ENCODE results near the gene PRPF40B.

The PRPF40B gene

DNA sequence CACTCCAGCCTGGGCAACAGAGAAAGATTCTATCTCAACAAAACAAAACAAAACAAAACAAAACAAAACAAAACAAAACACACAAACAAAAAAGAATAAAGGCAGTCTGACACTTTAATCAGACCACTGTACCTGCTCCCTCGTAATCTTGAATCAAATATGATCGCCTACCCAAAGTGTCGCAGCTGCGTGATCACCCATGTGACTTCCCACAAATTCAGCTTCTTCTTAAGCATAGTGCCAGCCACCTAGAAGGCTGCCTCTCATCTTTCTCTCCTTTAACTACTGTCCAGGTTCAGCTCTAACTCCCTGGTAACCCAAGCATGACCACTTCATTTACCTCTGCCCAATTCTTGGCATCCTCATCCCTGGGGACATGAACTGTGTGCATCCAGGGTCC is 46.4 kb downstream of the PRPF40B start:
- peaks cover 19% of the 10 kb centered on the region for H3K36me3 Mint-ChIP-seq (ENCODE audit: low read depth)
- H3K4me3 Mint-ChIP-seq: no peak overlapping the region
- H3K9me3 Mint-ChIP-seq: no peaks in the 10 kb centered on the region
- no peaks in the 10 kb centered on the region for H3K27me3 Mint-ChIP-seq
- DNase-seq: no peak
- peak overlapping the region; percentile 93 for H3K27ac Mint-ChIP-seq
- H3K4me1 Mint-ChIP-seq (ENCODE audit: low read depth): peaks cover 96% of the 10 kb centered on the region

DNA sequence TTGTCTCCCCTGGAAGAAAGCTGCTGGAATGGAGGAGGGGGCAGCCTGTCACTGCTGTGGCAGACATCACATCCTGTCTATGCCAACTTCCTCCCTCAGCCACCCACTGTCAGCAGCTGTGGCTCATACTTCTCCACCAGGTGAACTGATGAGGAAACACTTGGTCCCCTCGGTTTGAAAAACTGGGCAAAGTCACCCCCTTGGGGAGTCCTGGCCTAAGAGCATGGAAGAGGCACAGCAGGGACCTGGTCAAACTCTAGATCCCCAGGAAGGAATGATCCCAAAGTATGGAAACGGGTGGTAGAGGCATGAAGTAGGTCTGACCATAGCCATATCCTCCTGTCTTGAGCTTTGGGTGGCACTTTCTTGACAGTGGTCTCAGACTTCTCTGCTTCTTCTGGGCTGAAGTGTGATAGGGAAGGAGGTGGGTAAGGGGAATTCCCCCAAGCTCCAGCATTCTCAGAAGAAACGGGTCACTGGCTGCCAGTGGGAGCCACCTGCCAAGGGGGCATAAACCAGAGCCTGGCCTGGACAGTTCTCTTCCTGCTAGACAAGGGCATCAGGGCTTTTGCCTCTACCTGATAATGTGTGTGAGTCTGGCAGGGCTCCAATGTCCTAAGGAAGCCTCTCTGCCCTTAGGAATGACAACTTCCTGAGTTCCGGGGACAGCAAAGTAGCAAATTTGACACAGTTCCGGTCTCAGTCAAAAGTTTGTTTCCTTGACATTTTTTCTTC is 47.8 kb downstream of the PRPF40B start:
- H3K27ac Mint-ChIP-seq: peak overlapping the region; percentile 93
- H3K36me3 Mint-ChIP-seq (ENCODE audit: low read depth): peaks cover 5% of the 10 kb centered on the region
- H3K27me3 Mint-ChIP-seq: no peaks in the 10 kb centered on the region
- H3K4me3 Mint-ChIP-seq: peak overlapping the region; percentile 62
- H3K4me1 Mint-ChIP-seq (ENCODE audit: low read depth): peaks cover 97% of the 10 kb centered on the region
- H3K9me3 Mint-ChIP-seq: no peaks in the 10 kb centered on the region
- DNase-seq: peak; percentile 69

DNA sequence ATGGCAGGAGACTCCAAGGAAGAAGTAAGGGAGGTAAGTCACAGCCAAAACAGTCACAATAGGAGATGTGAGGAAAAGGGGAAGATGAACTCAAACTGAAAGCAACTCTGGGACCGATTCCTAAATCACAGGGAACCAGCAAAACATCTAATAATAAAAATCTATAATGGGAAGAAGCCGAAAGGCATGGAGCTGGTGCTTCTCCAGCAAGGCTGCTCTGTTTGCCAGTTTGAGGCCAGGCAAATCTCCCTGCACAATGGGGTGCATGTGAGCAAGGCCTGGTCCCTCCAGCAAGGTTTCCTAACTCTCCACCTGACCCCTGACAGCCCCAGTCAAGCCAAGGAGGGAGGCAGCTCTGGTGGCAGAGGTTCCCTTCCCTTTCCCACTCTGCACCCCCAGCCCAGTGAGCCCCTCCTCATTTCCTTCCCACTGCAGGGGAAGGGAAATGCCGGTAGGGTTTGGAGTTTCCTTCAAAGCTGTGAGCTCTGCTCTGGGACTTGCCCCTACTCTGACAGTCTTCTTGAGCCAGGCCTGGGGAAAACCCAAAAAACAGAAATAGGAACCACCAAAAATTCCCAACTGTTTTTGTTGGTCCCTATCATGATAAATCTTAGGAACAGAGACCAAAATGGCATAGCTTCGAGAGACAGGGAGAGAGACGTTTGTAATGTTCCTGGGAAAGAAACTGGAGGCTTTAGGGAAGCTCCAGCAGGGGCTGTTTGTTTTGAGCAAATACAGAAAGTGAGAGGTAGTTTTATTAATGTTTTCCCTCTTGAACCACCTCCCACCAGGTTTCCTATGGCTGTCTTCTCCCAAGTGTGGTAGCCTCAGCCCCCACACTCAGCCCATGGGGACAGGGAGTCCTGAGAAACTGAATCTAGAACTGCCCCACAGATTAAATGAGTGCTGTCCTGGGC is 49.2 kb downstream of the PRPF40B start:
- Mint-ChIP-seq H3K27me3 (no peaks in the 10 kb centered on the region), H3K27ac (peak overlapping the region; percentile 93), H3K4me3 (peak overlapping the region; percentile 26), H3K36me3 (ENCODE audit: low read depth) (peaks cover 1% of the 10 kb centered on the region), H3K9me3 (no peaks in the 10 kb centered on the region), H3K4me1 (ENCODE audit: low read depth) (peaks cover 97% of the 10 kb centered on the region)
- DNase-seq: no peak

DNA sequence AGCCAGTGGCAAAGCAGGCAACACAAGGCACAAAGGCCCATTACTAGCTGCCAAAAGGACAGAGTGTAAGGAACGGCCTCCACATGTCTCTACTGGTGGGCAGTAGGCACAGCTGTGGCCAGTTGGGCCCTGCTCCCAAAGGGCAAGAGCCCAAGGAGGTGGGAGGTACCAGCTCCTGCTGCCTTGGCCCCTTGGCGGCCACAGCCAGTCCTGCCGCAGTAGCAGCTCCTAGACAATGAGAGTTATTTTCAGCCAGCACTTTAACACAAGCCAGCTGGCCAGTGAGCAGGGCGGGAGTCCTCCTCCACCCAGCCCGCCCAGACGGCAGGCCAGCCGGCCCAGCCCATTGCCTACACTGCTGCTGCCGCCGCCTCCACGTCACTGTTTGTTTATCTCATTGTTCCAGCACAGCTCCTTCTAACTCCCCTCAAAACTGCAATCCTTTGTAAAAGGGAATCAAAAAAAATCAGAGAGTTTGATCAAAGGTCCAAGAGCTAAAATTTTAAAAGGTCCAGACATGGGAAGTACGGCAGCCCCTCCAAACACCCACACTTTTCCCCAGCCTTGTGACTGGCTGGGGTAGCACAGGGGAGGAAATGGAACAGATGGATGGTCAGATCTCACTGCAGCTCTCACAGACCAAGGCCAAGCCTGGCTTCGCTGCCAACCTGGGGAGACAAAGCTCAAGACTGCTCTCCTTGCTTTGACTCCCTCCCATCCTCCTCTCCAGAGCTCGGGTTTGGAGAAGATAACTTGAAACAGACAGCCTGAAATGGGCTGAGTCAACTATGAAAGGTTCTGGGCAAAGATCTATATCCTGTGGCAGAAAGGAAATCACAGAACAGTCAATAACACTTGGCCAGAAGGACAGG is 50.3 kb downstream of the PRPF40B start:
- peak overlapping the region; percentile 52 for H3K4me3 Mint-ChIP-seq
- peak overlapping the region; percentile 93 for H3K27ac Mint-ChIP-seq
- DNase-seq: no peak
- no peaks in the 10 kb centered on the region for H3K27me3 Mint-ChIP-seq
- peaks cover 86% of the 10 kb centered on the region for H3K4me1 Mint-ChIP-seq (ENCODE audit: low read depth)
- no peaks in the 10 kb centered on the region for H3K36me3 Mint-ChIP-seq (ENCODE audit: low read depth)
- H3K9me3 Mint-ChIP-seq: no peaks in the 10 kb centered on the region

DNA sequence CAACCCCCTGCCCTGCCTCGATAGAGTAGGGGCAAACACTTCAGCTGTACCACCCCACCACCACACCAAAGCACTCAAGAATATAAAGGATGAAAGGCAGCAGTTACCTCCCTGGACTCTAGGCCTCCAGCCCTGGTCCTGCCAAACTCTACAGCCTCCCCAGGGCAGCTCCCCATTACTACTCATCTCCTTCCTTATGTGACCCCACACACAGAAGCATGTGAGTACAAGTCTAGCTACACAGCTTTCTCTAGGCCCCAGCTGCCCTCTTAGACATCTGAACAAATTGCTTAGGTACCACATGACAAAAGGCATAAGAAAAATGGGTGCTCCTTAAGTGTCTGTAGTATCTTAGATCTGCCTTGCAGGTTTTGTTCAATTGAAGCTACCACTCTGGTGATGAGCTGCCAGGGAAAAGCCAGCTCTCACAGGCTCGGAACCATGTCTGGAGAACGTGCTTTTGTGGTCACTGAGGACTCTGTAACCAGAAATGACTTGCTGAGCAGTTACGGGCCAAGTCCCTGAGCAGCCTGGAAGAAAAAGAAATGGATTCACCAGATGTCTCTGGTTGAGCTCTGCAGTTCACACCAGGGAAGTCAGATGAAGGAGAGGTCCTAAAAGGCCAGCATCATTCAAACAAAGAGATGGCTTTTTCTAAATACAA is 51.1 kb downstream of the PRPF40B start:
- Mint-ChIP-seq H3K27ac (peak overlapping the region; percentile 93), H3K27me3 (no peaks in the 10 kb centered on the region), H3K4me3 (peak overlapping the region; percentile 52), H3K36me3 (ENCODE audit: low read depth) (no peaks in the 10 kb centered on the region), H3K9me3 (no peaks in the 10 kb centered on the region), H3K4me1 (ENCODE audit: low read depth) (peaks cover 81% of the 10 kb centered on the region)
- DNase-seq: no peak

DNA sequence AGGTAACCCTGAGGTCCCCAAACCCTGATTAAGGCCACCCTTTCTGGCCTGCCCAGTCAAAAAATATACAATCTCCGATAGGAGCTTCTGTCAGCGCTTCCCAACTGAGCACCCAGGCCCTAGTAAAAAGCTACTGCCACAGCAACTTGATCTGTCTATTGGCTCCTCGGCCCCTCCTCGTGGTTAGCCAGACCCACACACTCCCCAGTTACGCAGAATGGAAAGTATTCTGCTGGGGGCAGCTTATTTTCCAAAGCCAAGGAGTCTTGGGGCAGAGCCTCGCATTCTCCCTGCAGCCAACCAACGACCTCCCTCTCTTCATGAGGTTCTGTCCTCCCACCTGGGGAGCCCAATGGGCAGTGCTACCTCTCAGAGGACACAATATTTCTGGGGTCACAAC is 51.8 kb downstream of the PRPF40B start:
- Mint-ChIP-seq H3K4me3 (no peak overlapping the region), H3K27me3 (no peaks in the 10 kb centered on the region), H3K9me3 (no peaks in the 10 kb centered on the region), H3K27ac (peak overlapping the region; percentile 93), H3K36me3 (ENCODE audit: low read depth) (no peaks in the 10 kb centered on the region), H3K4me1 (ENCODE audit: low read depth) (peaks cover 74% of the 10 kb centered on the region)
- DNase-seq: no peak

DNA sequence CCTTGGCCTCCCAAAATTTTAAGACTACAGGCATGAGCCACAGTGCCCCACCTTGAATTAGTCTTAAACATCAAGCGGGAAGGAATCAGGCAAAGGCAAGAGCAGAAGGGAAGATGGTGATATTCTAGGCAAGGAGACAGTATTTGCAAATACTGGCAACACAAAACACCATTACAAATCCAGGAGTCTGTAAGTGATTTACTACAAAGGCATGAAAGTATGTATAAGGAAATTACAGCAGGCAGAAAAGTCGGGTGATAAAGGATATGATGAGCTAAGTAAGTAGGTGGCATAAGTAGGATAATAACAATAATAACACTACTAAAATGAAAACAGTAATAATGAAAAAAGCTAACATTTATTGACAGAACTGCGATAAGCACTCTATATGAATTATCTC is 55.4 kb downstream of the PRPF40B start:
- DNase-seq: no peak
- Mint-ChIP-seq H3K27ac (no peak overlapping the region), H3K9me3 (no peaks in the 10 kb centered on the region), H3K4me3 (no peak overlapping the region), H3K4me1 (ENCODE audit: low read depth) (peaks cover 56% of the 10 kb centered on the region), H3K27me3 (no peaks in the 10 kb centered on the region), H3K36me3 (ENCODE audit: low read depth) (no peaks in the 10 kb centered on the region)

DNA sequence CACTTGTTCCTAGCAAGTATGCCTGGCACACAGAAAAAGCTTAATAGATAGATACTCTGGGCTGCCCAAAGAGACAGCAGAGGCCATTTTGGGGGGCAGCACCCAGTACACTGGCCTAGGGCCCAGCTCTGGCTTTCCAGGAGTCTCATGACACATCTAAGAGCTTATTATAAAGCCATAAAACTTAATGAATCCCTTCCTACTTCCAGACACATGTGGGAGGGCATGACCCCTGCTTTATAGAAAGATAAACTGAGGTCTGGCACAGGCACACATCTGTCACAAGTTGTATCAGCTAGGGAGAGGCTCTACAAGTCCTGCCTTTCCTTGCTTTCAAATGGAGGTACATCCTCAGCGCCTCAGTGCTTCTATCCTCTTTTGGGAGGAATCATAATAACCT is 56.7 kb downstream of the PRPF40B start:
- Mint-ChIP-seq H3K36me3 (ENCODE audit: low read depth) (no peaks in the 10 kb centered on the region), H3K9me3 (no peaks in the 10 kb centered on the region), H3K4me1 (ENCODE audit: low read depth) (peaks cover 56% of the 10 kb centered on the region), H3K27ac (no peak overlapping the region), H3K27me3 (no peaks in the 10 kb centered on the region), H3K4me3 (no peak overlapping the region)
- DNase-seq: no peak

DNA sequence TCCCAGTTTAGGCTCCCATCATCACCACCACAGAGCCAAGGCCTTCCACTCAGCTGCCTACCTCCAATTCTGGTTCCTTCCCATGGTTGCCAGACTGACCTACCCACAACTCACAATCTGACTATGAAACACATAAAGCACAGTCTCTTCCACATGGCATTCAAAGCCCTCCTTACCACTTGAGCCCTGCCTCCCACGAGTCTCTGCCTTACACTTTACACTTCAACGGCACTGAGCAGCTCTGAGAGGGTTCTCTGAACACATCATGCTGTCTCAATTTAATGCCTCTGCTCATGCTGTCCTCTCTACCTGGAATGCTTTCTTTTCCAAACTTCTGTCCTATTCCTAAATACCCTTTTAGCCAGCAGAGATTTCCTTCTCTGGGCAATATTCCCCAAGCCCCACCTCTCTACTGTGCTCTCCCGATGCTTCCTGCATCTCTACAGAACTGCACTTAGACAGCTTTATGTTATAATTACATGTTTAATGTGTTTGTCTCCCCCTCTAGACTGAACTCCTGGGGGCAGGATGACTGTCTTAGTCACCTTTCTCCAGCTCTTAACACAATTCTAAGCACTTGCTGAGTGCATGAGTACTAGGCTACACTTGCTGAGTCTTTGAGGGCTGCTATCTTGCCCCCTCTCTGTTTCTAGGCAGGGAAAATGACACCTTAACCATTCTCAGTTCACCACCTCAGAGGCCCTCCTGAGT is 60.4 kb downstream of the PRPF40B start:
- H3K4me1 Mint-ChIP-seq (ENCODE audit: low read depth): peaks cover 48% of the 10 kb centered on the region
- peaks cover 1% of the 10 kb centered on the region for H3K36me3 Mint-ChIP-seq (ENCODE audit: low read depth)
- no peak for DNase-seq
- no peak overlapping the region for H3K4me3 Mint-ChIP-seq
- H3K27ac Mint-ChIP-seq: peak overlapping the region; percentile 26
- H3K27me3 Mint-ChIP-seq: no peaks in the 10 kb centered on the region
- no peaks in the 10 kb centered on the region for H3K9me3 Mint-ChIP-seq

DNA sequence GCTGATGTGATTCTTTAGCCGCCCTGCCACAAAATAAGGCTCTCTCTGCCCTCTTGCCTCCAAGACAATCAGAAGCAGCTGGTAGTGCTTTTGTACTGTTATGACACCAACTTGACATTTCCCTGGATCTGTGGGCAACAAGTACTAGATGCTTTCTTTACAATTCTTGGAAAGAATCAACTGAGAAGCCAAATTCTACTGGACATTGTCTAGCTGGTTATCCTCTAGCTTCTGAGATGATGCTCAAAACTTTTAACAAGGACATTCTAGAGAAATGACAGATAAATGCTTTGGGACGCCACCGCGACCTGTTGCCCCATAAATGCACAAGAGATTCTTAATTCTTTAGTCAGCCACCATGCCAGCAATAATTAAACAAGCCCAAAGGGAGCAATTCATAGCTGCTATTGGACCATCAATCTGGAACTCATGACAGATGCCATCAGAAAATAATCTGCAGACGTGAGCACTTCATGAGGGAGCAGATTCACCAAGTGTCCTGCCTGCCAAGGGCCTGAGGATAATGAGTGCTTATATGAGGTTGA is 61.0 kb downstream of the PRPF40B start:
- Mint-ChIP-seq H3K36me3 (ENCODE audit: low read depth) (peaks cover 1% of the 10 kb centered on the region), H3K27me3 (no peaks in the 10 kb centered on the region), H3K4me1 (ENCODE audit: low read depth) (peaks cover 50% of the 10 kb centered on the region), H3K9me3 (no peaks in the 10 kb centered on the region), H3K27ac (peak overlapping the region; percentile 2), H3K4me3 (no peak overlapping the region)
- DNase-seq: no peak

DNA sequence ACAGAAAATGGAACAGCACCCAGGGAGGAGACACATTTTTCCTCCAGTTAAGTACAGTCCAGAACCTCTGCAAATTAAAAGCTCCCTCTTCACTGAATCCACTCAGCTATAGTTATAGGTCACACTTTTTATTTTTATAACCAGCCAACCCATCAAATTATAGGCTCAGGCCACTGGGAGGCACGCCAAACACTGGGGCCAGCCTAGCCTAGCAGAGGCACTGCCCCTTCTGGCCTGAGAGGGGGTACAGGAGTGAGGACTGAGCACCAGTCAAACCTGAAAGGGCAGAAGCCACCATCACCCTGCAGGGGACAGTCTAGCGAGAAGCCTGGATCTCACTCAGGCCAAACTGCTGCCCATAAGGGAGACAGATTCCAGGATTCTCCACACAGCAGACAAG is 64.6 kb downstream of the PRPF40B start:
- Mint-ChIP-seq H3K4me1 (ENCODE audit: low read depth) (peaks cover 60% of the 10 kb centered on the region), H3K36me3 (ENCODE audit: low read depth) (peaks cover 2% of the 10 kb centered on the region), H3K27ac (no peak overlapping the region), H3K9me3 (no peaks in the 10 kb centered on the region), H3K4me3 (no peak overlapping the region), H3K27me3 (no peaks in the 10 kb centered on the region)
- DNase-seq: no peak

DNA sequence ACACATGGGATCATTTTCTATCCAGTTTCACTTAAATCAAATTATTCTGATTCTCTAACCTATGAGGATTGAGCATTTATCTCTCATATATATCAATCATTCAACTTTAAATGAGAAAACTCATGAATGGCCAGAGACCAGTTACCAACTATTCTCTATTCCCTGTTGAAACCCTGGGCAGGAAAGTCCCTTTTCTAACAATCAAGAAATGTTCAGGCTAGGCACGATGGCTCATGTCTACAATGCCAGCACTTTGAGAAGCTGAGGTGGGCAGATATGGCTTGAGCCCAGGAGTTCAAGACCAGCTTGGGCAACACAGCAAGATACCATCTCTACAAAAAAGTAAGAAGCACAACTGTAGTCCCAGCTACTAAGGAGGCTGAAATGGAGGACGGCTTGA is 65.9 kb downstream of the PRPF40B start:
- H3K4me1 Mint-ChIP-seq (ENCODE audit: low read depth): peaks cover 48% of the 10 kb centered on the region
- H3K27ac Mint-ChIP-seq: peak overlapping the region; percentile 26
- H3K36me3 Mint-ChIP-seq (ENCODE audit: low read depth): peaks cover 4% of the 10 kb centered on the region
- no peaks in the 10 kb centered on the region for H3K27me3 Mint-ChIP-seq
- no peak overlapping the region for H3K4me3 Mint-ChIP-seq
- no peak for DNase-seq
- no peaks in the 10 kb centered on the region for H3K9me3 Mint-ChIP-seq

DNA sequence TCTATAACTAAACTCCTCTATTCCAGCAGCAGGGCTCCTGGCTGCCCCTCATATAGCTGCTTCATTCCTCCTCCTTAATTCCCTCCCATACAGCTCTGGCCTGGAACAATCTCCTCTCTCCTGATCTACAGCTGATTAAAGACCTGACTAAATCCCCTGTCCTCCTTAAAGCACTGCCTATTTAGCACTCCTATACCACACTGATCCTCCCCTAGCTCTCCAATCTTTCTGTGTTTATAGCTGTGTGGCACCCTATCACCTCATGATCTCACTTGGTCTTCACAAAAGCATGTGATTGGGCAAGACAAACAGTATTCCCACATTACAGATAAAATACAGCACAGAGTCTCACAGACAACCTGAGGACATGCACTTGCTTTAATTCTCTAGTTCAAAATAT is 66.4 kb downstream of the PRPF40B start:
- H3K36me3 Mint-ChIP-seq (ENCODE audit: low read depth): peaks cover 4% of the 10 kb centered on the region
- DNase-seq: no peak
- H3K4me1 Mint-ChIP-seq (ENCODE audit: low read depth): peaks cover 44% of the 10 kb centered on the region
- no peak overlapping the region for H3K27ac Mint-ChIP-seq
- H3K4me3 Mint-ChIP-seq: no peak overlapping the region
- no peaks in the 10 kb centered on the region for H3K9me3 Mint-ChIP-seq
- H3K27me3 Mint-ChIP-seq: no peaks in the 10 kb centered on the region

Data from activated T-cell treated with anti-CD3 and anti-CD28 coated beads, Interleukin-2, amount 50 U/mL, for 24 hours (primary cell).